IPS-18c (cell line): ENCODE results near the gene TPRN.
A peak's percentile ranks its signal among the peaks of the same experiment; 100 is the strongest.

ENCODE experiments used
- H3K4me3 ChIP-seq: 2 replicates; pipeline ENCODE4 v1.7.0; 2013; ENCODE audit warnings: low read depth, mild to moderate bottlenecking, low read length, moderate library complexity; ENCODE audit not compliant: insufficient read depth
- H3K9me3 ChIP-seq: one replicate; pipeline ENCODE4 v1.6.1; 2013; ENCODE audit warnings: mild to moderate bottlenecking, low read length, moderate library complexity; ENCODE audit not compliant: control insufficient read depth, insufficient read depth

TPRN gene

GRCh38 chr9:137161558-137162486 is 38.7 kb downstream of the TPRN start:
- H3K9me3 ChIP-seq: no peaks in the 10 kb centered on the region
- H3K4me3 ChIP-seq: peak overlapping the region; percentile 28; the same call in 1 of the 2 replicates

GRCh38 chr9:137160716-137161557 is 39.6 kb downstream of the TPRN start:
- no peaks in the 10 kb centered on the region for H3K9me3 ChIP-seq
- no peak overlapping the region; the same call in 1 of the 2 replicates for H3K4me3 ChIP-seq

- Histone ChIP-seq H3K9me3 (no peaks in the 10 kb centered on the region), H3K4me3 (no peak overlapping the region)
These were observed 40.5 kb downstream of the TPRN start for GRCh38 chr9:137160054-137160425.

- no peaks in the 10 kb centered on the region for H3K9me3 ChIP-seq
- H3K4me3 ChIP-seq: no peak overlapping the region
These were observed 41.2 kb downstream of the TPRN start for GRCh38 chr9:137159105-137160053.

- Histone ChIP-seq H3K9me3 (no peaks in the 10 kb centered on the region), H3K4me3 (no peak overlapping the region)
These were observed 41.9 kb downstream of the TPRN start for GRCh38 chr9:137158625-137159024.

- Histone ChIP-seq H3K4me3 (no peak overlapping the region), H3K9me3 (no peaks in the 10 kb centered on the region)
These were observed 42.7 kb downstream of the TPRN start for GRCh38 chr9:137157618-137158415.

GRCh38 chr9:137156567-137157375 is 43.8 kb downstream of the TPRN start:
- no peaks in the 10 kb centered on the region for H3K9me3 ChIP-seq
- peak overlapping the region; percentile 50 for H3K4me3 ChIP-seq

GRCh38 chr9:137152844-137153405 is 47.6 kb downstream of the TPRN start:
- H3K4me3 ChIP-seq: no peak overlapping the region
- no peaks in the 10 kb centered on the region for H3K9me3 ChIP-seq

GRCh38 chr9:137150617-137151457 is 49.7 kb downstream of the TPRN start:
- Histone ChIP-seq H3K4me3 (no peak overlapping the region), H3K9me3 (no peaks in the 10 kb centered on the region)

- peak overlapping the region; percentile 6; the same call in 1 of the 2 replicates for H3K4me3 ChIP-seq
- no peaks in the 10 kb centered on the region for H3K9me3 ChIP-seq
These were observed 50.5 kb downstream of the TPRN start for GRCh38 chr9:137149942-137150616.

- Histone ChIP-seq H3K4me3 (no peak overlapping the region), H3K9me3 (no peaks in the 10 kb centered on the region)
These were observed 51.2 kb downstream of the TPRN start for GRCh38 chr9:137149363-137149762.

GRCh38 chr9:137148661-137149060 is 51.9 kb downstream of the TPRN start:
- H3K9me3 ChIP-seq: no peaks in the 10 kb centered on the region
- H3K4me3 ChIP-seq: no peak overlapping the region

- Histone ChIP-seq H3K4me3 (no peak overlapping the region), H3K9me3 (no peaks in the 10 kb centered on the region)
These were observed 52.3 kb downstream of the TPRN start for GRCh38 chr9:137148242-137148641.

GRCh38 chr9:137147793-137148160 is 52.8 kb downstream of the TPRN start:
- H3K9me3 ChIP-seq: no peaks in the 10 kb centered on the region
- no peak overlapping the region for H3K4me3 ChIP-seq
